NCI-H2107 (cell line): Measurements from ENCODE around the gene CD34.
"Not testable (repeated sequence)": the region's sequence is repeated elsewhere in the genome, so short reads cannot be mapped to it uniquely, and the experiment has no call there.

ENCODE experiments used
- DNase-seq: peaks from one replicate; lab custom pipeline; 2025; lab: John Stamatoyannopoulos, UW

Gene CD34, protein sequence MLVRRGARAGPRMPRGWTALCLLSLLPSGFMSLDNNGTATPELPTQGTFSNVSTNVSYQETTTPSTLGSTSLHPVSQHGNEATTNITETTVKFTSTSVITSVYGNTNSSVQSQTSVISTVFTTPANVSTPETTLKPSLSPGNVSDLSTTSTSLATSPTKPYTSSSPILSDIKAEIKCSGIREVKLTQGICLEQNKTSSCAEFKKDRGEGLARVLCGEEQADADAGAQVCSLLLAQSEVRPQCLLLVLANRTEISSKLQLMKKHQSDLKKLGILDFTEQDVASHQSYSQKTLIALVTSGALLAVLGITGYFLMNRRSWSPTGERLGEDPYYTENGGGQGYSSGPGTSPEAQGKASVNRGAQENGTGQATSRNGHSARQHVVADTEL

GRCh38 chr1:207910591-207911354, at the start of gene CD34:
TSS of gene CD34 (minus strand) at chr1:207911125. CDS start at chr1:207911080, 45 bp downstream.
- DNase-seq, result no peak

GRCh38 chr1:207960346-207960745, 49.4 kb upstream of the CD34 start:
- DNase-seq, result no peak

GRCh38 chr1:207959910-207960309, 49.0 kb upstream of the CD34 start:
- no peak for DNase-seq

GRCh38 chr1:207959141-207959825, 48.4 kb upstream of the CD34 start:
- DNase-seq, result no peak

DNA sequence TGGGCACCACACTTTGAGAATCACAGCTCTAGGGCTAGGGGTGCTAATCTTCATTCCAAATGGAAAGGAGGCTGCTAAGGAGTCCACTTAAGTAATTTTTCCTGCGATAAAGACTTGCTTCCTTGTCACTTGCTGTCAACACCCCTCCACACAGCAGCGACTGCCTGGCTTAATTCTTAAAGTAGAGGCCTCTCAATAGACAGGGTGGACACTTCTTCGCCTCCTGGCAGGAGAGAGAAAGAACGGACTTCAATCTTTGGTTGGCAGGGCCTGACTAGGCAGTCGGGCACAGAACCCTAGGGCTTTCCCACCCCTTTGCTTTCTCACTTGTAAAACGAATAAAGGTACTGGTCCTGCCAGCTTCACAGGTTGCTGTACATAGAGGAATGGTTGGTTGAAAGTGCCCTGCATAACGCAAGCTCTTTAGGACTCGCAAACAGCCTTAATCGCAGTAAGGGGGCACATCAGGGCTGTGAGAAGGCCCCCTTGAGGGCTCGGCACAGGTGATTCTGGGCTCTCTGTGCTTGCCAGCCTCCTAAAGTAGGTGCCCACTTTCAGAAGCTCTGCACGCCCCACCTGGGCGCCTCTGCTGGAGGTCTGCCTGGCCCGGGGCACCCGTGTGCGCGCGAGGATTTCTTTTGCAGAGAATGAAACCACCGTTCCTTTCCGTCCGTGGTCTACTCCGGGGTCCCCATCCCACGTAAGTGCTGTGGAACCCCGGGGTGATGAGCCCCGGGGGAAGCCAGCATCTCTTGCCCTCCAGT, 47.6 kb upstream of the CD34 start:
- no peak for DNase-seq

GRCh38 chr1:207956986-207957385, 46.1 kb upstream of the CD34 start:
- no peak for DNase-seq

DNA sequence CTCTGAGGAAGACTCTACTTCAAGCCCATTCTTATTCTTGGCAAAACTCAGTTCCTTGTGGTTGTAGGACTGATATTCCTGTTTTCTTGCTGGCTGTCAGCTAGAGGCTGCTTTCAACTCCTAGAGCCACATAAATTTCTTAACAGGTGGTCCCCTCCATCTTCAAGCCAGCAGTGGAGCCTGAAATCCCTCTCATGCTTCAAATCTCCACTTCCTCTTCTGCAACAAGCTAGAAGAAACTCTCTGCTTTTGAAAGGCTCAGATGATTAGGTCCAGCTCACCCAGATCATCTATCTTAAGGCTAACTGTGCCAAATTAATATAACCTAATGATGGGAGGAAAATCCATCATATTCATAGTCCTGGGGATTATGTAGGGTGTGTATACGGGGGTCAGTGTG, 43.2 kb upstream of the CD34 start:
- no peak for DNase-seq

GRCh38 chr1:207952617-207953542, 42.0 kb upstream of the CD34 start:
- DNase-seq, result no peak

DNA sequence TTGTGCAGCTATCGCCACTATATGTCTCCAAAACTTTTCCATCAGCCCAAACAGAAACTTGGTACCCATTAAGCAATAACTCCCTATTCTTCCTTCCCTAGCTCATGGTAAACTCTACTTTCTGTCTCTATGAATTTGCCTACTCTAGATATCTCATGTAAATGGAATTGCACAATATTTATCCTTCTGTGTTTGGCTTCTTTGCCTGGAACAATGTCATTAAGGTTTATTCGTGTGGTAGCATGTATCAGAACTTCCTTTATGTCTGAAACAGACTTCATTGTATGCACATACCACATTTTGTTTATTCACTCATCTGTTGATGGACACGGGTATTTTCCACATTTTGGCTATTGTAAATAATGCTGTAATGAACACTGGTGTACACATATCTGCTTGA, 40.7 kb upstream of the CD34 start:
- DNase-seq, result no peak

DNA sequence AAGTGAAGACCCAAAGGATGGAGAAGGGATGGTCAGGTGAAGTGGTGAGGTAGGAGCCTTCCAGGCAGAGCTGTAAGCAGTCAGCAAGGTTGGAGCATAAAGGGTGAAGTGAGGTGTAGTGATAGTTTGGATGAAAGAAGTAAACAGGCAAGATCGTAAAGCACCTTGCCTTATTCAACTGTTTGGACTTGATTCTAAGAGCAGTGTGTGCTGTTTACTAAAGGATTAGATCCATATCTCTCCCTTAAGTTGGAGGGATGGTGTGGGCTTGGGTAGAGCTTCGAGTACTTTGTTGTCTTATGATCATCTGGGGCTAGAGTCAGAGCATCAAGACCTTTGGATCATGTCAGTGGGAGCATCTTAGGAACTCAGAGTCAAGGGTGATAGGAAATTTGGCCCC, 39.8 kb upstream of the CD34 start:
- DNase-seq, result no peak

DNA sequence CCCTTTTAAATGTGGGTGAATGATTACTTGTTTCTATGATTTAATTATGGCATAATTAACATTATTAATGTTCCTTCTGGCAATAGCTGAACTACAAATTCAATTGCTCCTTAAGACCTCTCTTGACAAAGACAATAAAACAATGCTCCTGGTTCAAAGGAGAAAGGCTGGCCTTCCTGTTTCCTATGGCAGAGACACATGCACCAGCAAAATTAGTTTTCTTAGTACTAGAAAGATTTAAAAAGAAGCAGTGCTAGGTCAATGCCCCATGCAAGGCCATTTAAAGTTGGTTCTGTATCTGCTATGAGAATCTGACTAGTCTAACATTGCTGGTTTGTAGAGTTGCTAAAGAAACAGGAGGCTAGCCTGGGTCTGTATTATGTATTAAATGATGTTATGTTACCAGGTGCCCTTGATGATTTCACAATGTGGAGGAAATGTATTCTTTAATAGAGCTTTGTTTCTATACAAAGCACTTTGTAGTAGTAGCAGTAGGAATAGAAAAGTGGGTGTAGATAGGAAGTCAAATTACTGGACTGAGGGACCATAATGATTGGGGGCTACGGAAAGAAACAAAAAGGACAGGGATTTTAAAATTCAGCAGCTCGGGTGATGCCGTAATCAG, 38.8 kb upstream of the CD34 start:
- DNase-seq, result no peak

GRCh38 chr1:207948536-207949250, 37.8 kb upstream of the CD34 start:
- DNase-seq, result no peak

- no peak for DNase-seq
Measured at GRCh38 chr1:207946756-207947155, 35.8 kb upstream of the CD34 start.

DNA sequence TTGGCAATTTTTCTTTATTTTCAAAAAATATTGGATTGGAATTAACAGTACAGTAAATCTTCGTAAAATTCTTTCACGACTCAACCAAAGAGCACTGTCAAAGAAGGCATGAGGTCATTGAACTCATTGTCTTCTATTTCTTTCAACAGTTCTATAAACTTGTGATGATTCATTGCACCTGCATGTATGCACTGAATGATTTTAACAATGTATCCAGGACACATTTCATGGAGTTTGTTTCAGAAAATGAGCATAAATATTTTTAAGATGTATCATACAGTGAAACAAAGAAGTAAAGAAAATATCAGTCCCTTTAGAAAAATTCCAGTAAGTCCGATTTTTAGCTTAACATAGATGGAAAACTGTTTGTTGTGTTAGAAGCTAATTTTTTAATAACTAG, 33.6 kb upstream of the CD34 start:
- DNase-seq, result no peak

- not testable (repeated sequence) for DNase-seq
Measured at GRCh38 chr1:207942337-207942741, 31.4 kb upstream of the CD34 start.

- no peak for DNase-seq
Measured at GRCh38 chr1:207941665-207942064, 30.7 kb upstream of the CD34 start.

DNA sequence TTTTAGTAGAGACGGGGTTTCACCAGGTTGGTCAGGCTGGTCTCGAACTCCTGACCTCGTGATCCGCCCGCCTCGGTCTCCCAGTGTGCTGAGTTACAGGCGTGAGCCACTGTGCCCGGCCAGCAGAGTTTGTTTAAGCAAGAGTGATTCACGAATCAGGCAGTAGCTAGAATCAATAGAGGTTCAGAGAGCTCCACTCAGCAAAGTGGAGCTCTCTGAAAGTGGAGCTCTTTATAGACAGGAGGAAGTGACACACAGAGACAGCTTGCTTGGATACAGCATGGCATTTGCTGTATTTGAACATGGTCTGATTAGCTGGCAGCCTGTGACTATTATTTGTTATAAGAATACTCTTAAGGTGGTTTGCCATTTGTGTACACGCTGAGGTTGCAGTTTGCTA, 27.1 kb upstream of the CD34 start:
- DNase-seq, result no peak

DNA sequence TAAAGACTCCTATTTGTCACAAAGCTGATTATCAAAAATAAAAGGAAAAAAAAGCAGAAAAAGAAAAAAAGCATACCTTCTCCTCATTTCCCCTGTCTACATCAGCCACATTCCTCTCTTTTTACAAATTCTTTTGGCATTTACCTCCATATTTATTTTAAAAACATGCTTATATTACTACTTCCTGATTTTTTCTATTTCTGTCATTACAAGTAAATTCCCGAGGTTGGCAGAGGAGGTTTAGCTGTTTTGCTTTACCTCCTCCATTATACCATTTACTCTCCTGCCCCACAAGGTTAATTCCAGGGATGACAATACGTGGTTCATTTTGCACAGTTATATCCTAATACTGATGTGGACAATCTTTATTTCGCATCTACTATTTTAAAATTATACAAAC, 26.3 kb upstream of the CD34 start:
- DNase-seq, result no peak

GRCh38 chr1:207935166-207935583, 24.2 kb upstream of the CD34 start:
- no peak for DNase-seq
